Measurements from ENCODE around the gene ZNF397.

DNA sequence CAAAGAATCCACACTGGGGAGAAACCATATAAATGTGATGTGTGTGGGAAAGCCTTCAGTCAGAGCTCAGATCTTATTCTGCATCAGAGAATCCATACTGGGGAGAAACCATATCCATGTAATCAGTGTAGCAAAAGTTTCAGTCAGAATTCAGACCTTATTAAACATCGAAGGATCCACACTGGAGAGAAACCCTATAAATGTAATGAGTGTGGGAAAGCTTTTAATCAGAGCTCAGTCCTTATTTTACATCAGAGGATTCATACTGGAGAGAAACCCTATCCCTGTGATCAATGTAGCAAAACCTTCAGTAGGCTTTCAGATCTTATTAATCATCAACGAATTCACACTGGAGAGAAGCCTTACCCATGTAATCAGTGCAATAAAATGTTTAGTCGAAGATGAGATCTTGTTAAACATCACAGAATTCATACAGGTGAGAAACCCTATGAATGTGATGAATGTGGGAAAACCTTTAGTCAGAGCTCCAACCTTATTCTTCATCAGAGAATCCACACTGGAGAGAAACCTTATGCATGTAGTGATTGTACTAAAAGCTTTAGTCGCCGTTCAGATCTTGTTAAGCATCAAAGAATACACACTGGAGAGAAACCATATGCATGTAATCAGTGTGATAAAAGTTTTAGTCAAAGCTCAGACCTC is 65.9 kb downstream of the ZNF397 start:
- TF ChIP-seq EZH2 (IDR thresholded peaks at IDR 0.05): no peak
- TF ChIP-seq POLR2AphosphoS5 (IDR thresholded peaks at IDR 0.05; ENCODE audit: borderline replicate concordance, low read depth, low read length): no peak

Data from SK-N-MC (cell line).